HG02970 (cell line): ENCODE measurements around the gene ZNF436.
"Not testable (repeated sequence)": the region's sequence is repeated elsewhere in the genome, so short reads cannot be mapped to it uniquely, and the experiment has no call there.

ENCODE experiments used
- ATAC-seq: cut with Tn5 transposase; IDR thresholded peaks from one replicate; pipeline ENCODE4 v1.9.1; 2021; ENCODE audit warnings: mild to moderate bottlenecking, moderate library complexity, moderate number of reproducible peaks; ENCODE audit not compliant: unreplicated experiment, low FRiP score

Gene ZNF436

GRCh38 chr1:23393706-23394105 is 24.1 kb upstream of the ZNF436 start:
- ATAC-seq: no peak

GRCh38 chr1:23392125-23392855 is 22.7 kb upstream of the ZNF436 start:
- no peak for ATAC-seq

- ATAC-seq: no peak
These were observed 20.2 kb upstream of the ZNF436 start for GRCh38 chr1:23389837-23390321.

DNA sequence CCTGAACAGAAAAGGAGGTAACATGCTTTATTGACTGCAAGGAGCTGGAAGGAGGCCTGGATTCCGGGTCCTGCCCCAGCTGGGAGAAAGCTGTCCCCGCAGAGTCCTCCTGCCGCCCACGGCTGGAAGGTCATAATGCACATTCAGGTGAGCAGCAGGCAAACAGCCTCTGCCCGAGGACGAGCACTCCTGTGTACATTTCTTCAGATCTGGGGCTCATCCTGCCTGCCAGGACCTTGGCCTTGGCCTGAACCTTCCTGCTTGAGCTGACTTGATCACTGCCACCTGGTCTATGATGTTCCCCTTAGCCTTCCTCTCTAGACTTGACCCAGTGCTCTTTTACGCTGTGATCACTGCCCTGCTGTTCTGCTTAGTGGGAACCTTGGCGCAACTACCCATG is 17.9 kb upstream of the ZNF436 start:
- ATAC-seq: no peak

DNA sequence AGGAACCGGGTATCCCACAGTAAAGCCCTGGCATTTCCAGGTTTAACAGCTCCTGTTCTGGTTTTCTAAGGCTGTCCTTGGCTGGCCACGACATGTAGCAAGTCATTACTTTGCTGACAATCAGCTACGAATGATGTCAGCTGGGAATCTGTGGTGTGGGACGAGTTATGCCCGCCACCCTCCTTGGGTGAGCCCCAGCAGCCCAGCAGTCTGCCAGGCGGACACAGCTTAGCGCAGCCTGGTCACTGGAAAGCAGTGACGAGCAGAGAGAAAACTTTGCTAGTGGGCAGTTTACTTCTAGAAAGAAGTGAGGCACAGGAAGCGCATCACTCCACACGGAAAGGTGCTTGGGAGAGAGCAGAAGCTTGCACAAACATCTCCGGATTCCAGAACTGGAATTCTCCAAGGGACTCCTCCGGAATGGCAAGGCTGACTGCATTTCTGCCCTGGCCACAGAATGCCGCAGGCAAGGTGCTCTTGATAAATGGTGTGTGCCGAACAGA is 15.5 kb upstream of the ZNF436 start:
- no peak for ATAC-seq

DNA sequence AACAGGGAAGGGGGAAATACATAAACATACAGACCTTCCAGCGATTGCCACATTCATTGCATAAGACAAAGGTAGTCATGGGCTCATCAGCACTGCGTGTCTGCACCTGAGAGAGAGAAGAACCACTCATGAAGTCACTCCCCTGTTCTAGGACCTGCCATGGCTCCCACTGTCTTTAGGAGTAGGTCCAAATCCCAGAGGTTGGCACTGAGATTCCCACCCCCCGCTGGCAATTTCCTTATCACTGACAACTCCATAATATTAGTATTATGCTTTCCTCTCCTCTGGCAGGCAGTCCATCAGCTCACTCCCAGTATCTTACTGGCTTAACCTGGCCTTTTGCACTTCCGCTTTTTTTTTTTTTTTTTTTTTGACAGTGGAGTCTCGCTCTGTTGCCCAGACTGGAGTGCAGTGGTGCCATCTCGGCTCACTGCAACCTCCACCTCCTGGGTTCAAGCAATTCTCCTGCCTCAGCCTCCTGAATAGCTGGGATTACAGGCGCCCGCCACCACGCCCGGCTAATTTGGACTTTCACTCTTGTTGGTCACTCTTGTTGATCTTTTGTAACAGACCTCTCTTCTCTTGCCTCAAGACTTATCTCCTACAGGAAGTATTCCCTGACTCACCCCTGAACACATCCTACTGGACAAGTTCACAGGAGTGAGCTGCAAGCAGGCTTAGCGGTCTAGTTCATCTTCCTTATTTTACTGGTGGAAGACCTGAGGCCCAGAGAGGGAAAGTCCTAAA is 14.8 kb upstream of the ZNF436 start:
- no peak for ATAC-seq

DNA sequence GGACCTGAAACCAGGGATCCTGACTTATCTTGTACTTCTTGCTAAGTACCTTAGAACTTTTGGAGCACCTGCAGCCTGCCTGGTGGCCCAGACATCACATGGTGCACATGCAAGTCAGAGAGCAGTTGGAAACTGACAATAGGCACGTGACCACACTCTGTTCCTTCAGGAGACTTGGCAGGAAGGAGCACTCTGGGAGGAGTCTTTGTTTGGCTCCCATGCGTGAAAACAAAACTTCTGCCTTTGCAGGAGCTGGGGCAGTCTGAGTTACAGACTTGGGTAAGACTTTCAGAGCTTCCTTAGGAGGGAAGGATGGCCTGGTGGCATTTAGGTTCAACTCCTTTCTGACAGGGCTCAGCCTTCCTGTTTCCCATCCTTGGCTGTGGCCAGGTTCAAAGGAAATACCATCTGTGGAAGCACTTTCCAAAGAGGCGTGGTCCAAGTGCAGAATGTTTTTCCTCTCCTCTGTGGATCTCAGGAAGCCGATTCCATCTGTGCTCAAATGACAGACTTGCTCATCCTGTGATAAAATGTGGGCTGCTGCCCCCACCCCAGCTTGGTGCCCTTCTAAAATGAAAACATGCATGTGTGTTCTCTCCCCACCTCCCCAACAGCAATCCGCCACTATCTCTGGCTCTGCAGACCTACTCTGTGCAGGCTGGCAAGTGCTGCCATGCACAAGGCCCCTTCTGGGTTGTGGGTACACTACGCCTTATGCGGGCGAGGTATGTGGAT is 14.1 kb upstream of the ZNF436 start:
- ATAC-seq: no peak

- ATAC-seq: no peak
These were observed 11.7 kb upstream of the ZNF436 start for GRCh38 chr1:23381233-23381885.

DNA sequence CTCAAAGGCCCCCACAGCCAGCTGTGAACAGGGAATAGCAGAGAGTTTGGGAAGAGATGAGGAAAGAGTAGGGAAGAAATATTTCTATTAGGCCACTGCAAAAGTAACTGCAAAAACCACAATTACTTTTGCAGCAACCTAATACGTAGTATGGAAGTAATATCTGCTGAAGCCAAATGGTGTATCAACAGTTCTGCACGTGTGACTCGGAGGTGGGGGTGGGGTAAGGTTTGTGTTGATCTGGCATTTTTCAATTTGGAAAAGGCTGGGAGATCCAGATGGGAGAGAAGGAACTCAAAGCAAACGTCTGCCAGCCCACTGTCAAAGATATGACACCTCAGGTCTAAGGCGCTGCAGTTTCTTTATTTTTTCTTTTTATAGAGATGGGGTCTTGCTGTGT is 11.1 kb upstream of the ZNF436 start:
- ATAC-seq: no peak

- not testable (repeated sequence) for ATAC-seq
These were observed 10.6 kb upstream of the ZNF436 start for GRCh38 chr1:23380236-23380635.

DNA sequence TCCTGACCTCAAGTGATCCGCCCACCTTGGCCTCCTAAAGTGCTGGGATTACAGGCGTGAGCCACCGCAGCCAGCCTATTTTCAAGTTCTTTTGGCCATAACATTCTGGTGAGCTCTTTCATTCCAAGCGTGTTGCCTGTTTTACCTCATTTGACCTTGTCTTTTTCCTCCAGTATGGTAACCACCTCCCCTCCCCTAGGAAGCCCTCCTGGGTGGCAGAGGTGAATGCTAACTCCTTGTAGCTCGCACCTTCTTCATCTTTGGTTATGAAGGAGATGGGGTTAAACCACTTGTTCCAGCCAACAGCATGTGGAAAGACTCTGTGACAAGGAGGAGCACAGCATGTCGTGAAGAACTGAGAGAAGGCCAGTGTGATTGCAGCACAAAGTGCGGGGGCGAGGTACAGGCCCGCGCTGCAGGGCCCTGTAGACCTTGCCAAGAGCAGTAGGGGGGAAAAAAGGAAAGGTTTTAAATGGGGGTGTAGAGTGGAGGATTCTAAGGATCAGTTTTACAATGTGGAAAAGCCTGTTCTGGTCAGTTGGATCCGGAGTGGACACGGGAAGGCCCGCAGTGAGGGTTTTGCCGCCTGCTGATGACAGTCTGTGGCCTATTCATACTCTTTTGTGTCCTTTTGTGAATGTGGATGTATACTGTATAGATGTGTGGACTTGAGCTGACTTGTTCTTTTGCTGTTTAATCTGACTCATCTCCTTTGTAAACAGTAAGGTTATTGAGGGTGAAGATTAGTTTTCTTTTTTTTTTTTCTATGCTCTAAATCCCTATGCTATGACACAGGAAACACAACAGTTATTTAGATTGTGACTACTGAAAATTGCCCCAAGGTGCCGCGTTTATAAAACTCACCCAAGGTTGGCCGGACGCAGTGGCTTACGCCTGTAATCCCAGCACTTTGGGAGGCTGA is 7.5 kb upstream of the ZNF436 start:
- no peak for ATAC-seq

DNA sequence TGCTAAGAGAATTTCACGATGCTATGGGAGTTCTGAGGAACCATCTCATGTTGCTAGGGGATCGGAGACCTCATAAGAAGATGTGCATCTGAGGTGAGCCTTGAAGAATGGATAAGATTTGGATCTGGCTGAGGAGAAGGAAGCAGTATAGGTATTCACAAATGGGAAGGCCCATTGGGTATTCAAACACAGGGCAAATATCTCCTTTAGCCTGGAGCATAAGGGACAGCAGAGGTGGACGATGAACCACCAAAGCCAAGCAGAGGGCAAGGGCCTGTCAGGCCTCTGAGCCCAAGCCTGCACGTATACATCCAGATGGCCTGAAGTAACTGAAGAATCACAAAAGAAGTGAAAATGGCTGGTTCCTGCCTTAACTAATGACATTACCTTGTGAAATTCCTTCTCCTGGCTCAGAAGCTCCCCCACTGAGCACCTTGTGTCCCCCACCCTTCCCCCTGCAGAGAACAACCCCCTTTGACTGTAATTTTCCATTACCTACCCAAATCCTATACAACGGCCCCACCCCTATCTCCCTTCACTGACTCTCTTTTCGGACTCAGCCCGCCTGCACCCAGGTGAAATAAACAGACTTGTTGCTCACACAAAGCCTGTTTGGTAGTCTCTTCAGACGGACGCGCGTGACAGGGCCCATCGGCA is 4.6 kb upstream of the ZNF436 start:
- ATAC-seq: not testable (repeated sequence)

GRCh38 chr1:23371987-23372880 is 2.6 kb upstream of the ZNF436 start:
- no peak for ATAC-seq

- no peak for ATAC-seq
These were observed 1.3 kb upstream of the ZNF436 start for GRCh38 chr1:23370709-23371584.

DNA sequence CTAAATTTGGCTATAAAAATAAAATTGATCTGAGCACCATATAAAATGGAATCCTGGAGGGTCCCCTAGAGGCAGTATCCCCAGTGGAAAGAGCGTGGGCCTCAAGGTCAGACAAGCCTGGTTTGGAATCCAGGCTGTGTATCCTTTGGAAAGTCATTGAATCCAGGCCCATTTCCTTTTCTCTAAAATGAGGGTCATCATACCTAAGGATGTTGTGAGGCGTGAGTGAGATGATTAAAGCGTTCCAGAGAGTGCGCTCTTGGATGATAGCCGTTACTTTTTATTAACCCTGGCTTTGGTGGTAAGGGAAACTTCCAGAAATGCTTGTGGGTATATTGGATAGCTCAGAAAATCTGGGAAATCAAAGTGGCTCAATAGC is 683 bp upstream of the ZNF436 start:
- no peak for ATAC-seq

GRCh38 chr1:23368562-23369334 is 888 bp downstream of the ZNF436 start:
- peak; percentile 65 for ATAC-seq
